Measurements from ENCODE around the gene ANGPTL4.
"Not testable (repeated sequence)": the region's sequence is repeated elsewhere in the genome, so short reads cannot be mapped to it uniquely, and the experiment has no call there.

Gene ANGPTL4

DNA sequence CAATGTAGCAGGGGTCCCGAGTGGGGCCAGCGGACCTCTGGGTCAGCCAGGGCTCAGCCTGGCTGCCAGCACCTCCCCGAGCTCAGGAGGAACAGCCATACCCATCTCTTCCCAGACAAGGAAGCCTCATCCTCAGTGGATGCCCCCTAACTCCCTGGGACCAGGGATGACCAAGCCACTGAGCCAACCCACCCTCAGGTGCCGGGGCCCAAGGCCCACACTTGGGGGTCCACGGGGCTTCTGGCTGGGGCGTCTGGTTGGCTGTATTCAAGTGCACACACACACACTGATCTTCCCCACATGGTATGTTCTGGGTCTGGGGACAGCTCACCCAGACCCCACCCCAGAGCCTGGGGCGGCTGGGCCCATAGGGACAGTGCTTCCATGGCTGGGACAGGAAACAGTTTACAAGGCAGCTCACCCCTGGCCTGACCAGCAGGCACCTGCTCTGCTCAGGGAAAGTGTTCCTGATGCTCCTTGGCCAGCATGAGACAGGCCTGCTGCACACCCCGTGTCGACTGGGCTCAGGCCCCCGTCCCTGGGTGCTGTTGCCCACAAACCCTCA lies 33.9 kb downstream of the ANGPTL4 start:
- H3K9ac ChIP-seq (ENCODE audit: low read length), result no peak overlapping the region
- H3K9me3 ChIP-seq (ENCODE audit: control insufficient read depth, low read length), result no peaks in the 10 kb centered on the region
- H3K27me3 ChIP-seq (ENCODE audit: control insufficient read depth, insufficient read depth, low read length), result no peaks in the 10 kb centered on the region
- H3K4me3 ChIP-seq (ENCODE audit: low read length), result no peak overlapping the region
- H3K4me1 ChIP-seq (ENCODE audit: control insufficient read depth, insufficient read depth, low read length), result peaks cover 27% of the 10 kb centered on the region
- no peaks in the 10 kb centered on the region for H3K36me3 ChIP-seq (ENCODE audit: control insufficient read depth, insufficient read depth, low read length)

DNA sequence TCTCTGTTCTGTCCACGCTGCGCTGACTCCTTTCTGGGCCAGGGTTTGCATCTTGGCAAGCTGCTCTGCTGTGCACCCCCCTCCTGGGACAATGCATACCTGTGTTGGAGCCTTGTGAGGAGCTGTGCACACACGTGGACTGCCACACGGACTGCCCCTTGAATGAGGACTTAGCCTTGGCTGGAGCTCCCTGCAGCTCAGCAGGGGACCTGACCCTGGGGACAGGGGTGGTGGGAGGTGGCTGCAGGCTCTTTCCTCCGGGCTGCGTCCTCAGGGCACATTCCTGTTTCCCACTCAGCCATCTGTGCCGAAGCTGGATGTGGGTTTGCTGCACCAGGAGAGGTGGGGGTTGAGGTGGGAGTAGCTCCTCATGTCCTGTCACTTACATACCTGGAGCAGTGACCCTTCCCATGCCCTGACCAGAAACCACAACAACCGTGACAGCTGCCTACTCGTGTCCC lies 34.4 kb downstream of the ANGPTL4 start:
- Histone ChIP-seq H3K4me3 (ENCODE audit: low read length) (no peak overlapping the region), H3K9ac (ENCODE audit: low read length) (no peak overlapping the region), H3K9me3 (ENCODE audit: control insufficient read depth, low read length) (no peaks in the 10 kb centered on the region), H3K36me3 (ENCODE audit: control insufficient read depth, insufficient read depth, low read length) (no peaks in the 10 kb centered on the region), H3K27me3 (ENCODE audit: control insufficient read depth, insufficient read depth, low read length) (no peaks in the 10 kb centered on the region), H3K4me1 (ENCODE audit: control insufficient read depth, insufficient read depth, low read length) (peaks cover 22% of the 10 kb centered on the region)

DNA sequence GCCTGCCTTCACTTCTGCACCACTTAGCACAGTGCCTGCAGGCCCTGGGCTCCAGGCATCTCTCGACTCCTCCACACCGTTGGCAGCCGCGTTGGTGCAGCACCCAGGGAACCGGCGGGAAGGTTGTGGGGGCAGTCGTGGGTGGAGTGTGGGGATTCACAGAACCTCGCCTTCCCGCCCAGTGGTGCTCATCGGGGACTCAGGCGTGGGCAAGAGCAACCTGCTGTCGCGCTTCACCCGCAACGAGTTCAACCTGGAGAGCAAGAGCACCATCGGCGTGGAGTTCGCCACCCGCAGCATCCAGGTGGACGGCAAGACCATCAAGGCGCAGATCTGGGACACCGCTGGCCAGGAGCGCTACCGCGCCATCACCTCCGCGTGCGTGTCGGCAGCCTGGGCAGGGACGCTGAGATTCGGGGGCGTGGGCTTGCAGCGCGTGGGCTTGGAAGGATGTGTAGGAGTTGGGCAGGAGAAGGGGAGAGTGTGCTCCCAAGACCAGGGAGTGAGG lies 35.8 kb downstream of the ANGPTL4 start:
- no peak overlapping the region for H3K4me3 ChIP-seq (ENCODE audit: low read length)
- no peaks in the 10 kb centered on the region for H3K9me3 ChIP-seq (ENCODE audit: control insufficient read depth, low read length)
- peaks cover 3% of the 10 kb centered on the region for H3K36me3 ChIP-seq (ENCODE audit: control insufficient read depth, insufficient read depth, low read length)
- peaks cover 10% of the 10 kb centered on the region for H3K4me1 ChIP-seq (ENCODE audit: control insufficient read depth, insufficient read depth, low read length)
- H3K27me3 ChIP-seq (ENCODE audit: control insufficient read depth, insufficient read depth, low read length), result no peaks in the 10 kb centered on the region
- no peak overlapping the region for H3K9ac ChIP-seq (ENCODE audit: low read length)

DNA sequence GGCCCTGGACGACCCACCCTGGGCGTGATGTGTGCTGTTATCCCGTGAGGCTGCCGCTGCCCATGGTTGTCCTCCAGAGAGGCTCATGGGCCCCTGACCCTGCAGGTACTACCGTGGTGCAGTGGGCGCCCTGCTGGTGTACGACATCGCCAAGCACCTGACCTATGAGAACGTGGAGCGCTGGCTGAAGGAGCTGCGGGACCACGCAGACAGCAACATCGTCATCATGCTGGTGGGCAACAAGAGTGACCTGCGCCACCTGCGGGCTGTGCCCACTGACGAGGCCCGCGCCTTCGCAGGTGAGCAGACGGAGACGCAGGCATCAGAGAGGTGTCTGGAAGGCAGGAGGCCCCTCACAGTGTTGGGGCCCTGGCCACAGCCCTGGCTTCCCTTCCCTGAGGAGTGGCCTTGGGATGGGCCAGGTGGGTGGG lies 38.0 kb downstream of the ANGPTL4 start:
- Histone ChIP-seq H3K4me1 (ENCODE audit: control insufficient read depth, insufficient read depth, low read length) (peaks cover 3% of the 10 kb centered on the region), H3K36me3 (ENCODE audit: control insufficient read depth, insufficient read depth, low read length) (peaks cover 7% of the 10 kb centered on the region), H3K27me3 (ENCODE audit: control insufficient read depth, insufficient read depth, low read length) (no peaks in the 10 kb centered on the region)

DNA sequence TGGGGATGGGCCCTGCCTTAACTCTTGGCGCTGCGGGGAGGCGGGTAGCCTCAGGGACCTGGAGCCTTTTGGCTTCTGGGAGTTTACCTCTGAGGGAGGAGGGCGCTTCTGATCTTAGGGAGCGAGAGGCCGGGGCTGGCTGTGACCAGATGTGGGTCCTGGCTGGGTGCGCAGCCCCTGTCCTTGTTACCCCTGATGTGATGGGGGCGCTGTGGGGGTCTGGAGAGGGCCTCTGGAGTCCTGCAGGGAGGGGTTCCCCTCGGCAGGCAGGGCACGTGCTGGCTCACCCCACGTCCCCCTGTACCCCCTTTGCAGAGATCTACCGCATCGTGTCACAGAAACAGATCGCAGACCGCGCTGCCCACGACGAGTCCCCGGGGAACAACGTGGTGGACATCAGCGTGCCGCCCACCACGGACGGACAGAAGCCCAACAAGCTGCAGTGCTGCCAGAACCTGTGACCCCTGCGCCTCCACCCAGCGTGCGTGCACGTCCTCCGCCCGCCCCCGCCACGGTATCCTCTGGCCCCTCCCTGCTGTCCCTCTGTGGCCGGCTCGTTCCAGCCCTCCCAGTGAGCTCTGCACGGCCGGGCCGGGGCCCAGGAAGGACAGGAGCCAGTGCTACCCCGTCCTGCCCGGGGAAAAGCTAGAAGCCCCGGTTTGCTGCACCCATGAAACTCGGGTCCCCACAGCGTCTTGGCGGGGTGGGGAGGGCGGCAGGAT lies 39.3 kb downstream of the ANGPTL4 start:
- no peaks in the 10 kb centered on the region for H3K27me3 ChIP-seq (ENCODE audit: control insufficient read depth, insufficient read depth, low read length)
- H3K36me3 ChIP-seq (ENCODE audit: control insufficient read depth, insufficient read depth, low read length), result peaks cover 7% of the 10 kb centered on the region
- H3K9ac ChIP-seq (ENCODE audit: low read length), result no peak overlapping the region
- H3K4me3 ChIP-seq (ENCODE audit: low read length), result no peak overlapping the region
- no peaks in the 10 kb centered on the region for H3K9me3 ChIP-seq (ENCODE audit: control insufficient read depth, low read length)
- H3K4me1 ChIP-seq (ENCODE audit: control insufficient read depth, insufficient read depth, low read length), result no peaks in the 10 kb centered on the region

More for the DNA sequence above, 38.0 kb downstream of the ANGPTL4 start:
- H3K9me3 ChIP-seq (ENCODE audit: control insufficient read depth, low read length), result no peaks in the 10 kb centered on the region
- no peak overlapping the region for H3K4me3 ChIP-seq (ENCODE audit: low read length)
- H3K9ac ChIP-seq (ENCODE audit: low read length), result no peak overlapping the region

GRCh38 chr19:8403820-8404109 lies 39.8 kb downstream of the ANGPTL4 start:
- Histone ChIP-seq H3K36me3 (ENCODE audit: control insufficient read depth, insufficient read depth, low read length) (peaks cover 7% of the 10 kb centered on the region), H3K27me3 (ENCODE audit: control insufficient read depth, insufficient read depth, low read length) (no peaks in the 10 kb centered on the region), H3K4me3 (ENCODE audit: low read length) (no peak overlapping the region), H3K4me1 (ENCODE audit: control insufficient read depth, insufficient read depth, low read length) (no peaks in the 10 kb centered on the region), H3K9ac (ENCODE audit: low read length) (no peak overlapping the region), H3K9me3 (ENCODE audit: control insufficient read depth, low read length) (no peaks in the 10 kb centered on the region)

GRCh38 chr19:8404391-8405151 lies 40.6 kb downstream of the ANGPTL4 start:
- Histone ChIP-seq H3K4me3 (ENCODE audit: low read length) (no peak overlapping the region), H3K4me1 (ENCODE audit: control insufficient read depth, insufficient read depth, low read length) (no peaks in the 10 kb centered on the region), H3K9me3 (ENCODE audit: control insufficient read depth, low read length) (no peaks in the 10 kb centered on the region), H3K27me3 (ENCODE audit: control insufficient read depth, insufficient read depth, low read length) (no peaks in the 10 kb centered on the region), H3K9ac (ENCODE audit: low read length) (no peak overlapping the region), H3K36me3 (ENCODE audit: control insufficient read depth, insufficient read depth, low read length) (peaks cover 7% of the 10 kb centered on the region)

DNA sequence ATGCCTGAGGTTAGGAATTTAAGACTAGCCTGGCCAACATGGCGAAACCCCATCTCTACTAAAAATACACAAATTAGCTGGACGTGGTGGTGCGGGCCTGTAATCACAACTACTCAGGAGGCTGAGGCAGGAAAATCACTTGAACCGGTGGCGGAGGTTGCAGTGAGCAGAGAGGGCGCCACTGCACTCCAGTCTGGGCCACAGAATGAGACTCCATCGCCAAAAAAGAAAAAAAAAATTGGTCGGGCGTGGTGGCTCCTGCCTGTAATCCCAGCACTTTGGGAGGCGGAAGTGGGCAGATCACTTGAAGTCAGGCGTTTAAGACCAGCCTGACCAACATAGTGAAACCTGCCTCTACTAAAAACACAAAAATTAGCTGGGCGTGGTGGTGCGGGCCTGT lies 46.8 kb downstream of the ANGPTL4 start:
- H3K9me3 ChIP-seq (ENCODE audit: control insufficient read depth, low read length); H3K9ac ChIP-seq (ENCODE audit: low read length); H3K27me3 ChIP-seq (ENCODE audit: control insufficient read depth, insufficient read depth, low read length); H3K4me3 ChIP-seq (ENCODE audit: low read length); H3K36me3 ChIP-seq (ENCODE audit: control insufficient read depth, insufficient read depth, low read length): not testable (repeated sequence)
- H3K4me1 ChIP-seq (ENCODE audit: control insufficient read depth, insufficient read depth, low read length), result peaks cover 10% of the 10 kb centered on the region

DNA sequence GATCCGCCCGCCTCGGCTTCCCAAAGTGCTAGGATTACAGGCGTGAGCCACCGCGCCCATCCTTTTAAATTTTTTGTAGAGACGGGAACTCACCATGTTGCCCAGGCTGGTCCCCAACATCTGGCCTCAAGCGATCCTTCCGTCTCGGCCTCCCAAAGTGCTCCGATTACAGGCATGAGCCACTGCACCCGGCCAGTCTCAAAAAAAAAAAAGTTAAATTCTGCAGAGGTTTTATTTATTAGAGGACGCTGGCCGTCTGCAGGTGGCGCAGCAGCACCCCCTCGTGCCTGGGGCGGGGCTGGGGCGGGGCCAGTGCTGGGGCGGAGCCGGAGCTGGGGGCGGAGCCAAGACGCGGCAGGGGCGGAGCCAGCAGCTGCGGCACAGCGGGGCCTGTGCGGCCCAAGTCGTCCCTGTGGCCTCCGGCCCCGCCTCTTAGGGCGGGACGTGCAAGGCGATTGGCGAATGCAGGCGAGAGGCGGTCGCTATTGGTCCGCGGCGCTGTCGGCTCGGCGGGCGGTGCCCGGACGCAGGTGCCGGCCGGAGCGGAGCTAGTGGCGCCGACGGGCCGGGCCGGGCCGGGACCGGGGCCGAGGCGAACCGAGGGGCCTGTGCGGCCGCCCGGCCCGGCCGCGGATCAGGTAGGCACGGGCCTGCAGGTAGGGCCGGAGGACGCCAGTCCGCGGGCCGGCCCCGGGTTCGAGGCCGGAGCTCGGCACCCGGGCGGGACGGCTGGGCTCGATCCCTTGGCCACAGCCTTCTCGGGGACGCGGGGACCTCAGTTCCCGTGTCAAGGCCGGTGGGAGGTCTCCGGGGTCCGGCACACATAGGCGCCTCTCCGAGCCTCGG lies 49.1 kb downstream of the ANGPTL4 start, which contains the start of gene MARCHF2:
TSS of gene MARCHF2 (plus strand) at position 523 of the 846 bp plus-strand sequence. CDS start 8,536 bp downstream, outside the sequence.
- Histone ChIP-seq H3K4me1 (ENCODE audit: control insufficient read depth, insufficient read depth, low read length) (peaks cover 11% of the 10 kb centered on the region), H3K4me3 (ENCODE audit: low read length) (peak within 1 kb of the TSS; percentile 95)

DNA sequence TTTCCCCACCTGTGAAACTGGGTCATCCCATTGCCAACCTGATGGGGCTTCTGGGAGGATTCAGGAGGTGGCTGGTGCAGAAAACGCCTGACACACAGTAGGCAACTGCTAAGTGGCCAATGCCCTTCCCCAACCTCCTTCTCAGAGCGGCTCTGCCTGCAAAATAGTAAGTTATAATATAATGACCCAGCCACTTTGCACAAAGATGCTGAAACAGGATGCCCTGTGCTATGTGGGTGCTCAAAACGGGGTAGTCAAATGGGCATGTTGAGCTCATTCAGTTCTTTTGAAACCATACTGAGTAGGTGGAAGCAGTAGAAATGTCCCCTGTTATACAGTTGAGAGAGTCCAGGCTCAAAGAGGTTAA lies 49.7 kb downstream of the ANGPTL4 start:
- H3K9me3 ChIP-seq (ENCODE audit: control insufficient read depth, low read length), result no peaks in the 10 kb centered on the region
- H3K4me3 ChIP-seq (ENCODE audit: low read length), result peak overlapping the region; percentile 95
- H3K27me3 ChIP-seq (ENCODE audit: control insufficient read depth, insufficient read depth, low read length), result no peaks in the 10 kb centered on the region
- H3K4me1 ChIP-seq (ENCODE audit: control insufficient read depth, insufficient read depth, low read length), result peaks cover 14% of the 10 kb centered on the region
- no peaks in the 10 kb centered on the region for H3K36me3 ChIP-seq (ENCODE audit: control insufficient read depth, insufficient read depth, low read length)
- peak overlapping the region; percentile 85 for H3K9ac ChIP-seq (ENCODE audit: low read length)

More for the DNA sequence above, 49.1 kb downstream of the ANGPTL4 start, which contains the start of gene MARCHF2:
- no peaks in the 10 kb centered on the region for H3K36me3 ChIP-seq (ENCODE audit: control insufficient read depth, insufficient read depth, low read length)
- no peaks in the 10 kb centered on the region for H3K27me3 ChIP-seq (ENCODE audit: control insufficient read depth, insufficient read depth, low read length)
- no peaks in the 10 kb centered on the region for H3K9me3 ChIP-seq (ENCODE audit: control insufficient read depth, low read length)
- H3K9ac ChIP-seq (ENCODE audit: low read length), result peak within 1 kb of the TSS; percentile 85

GRCh38 chr19:8416796-8417195 lies 52.8 kb downstream of the ANGPTL4 start:
- Histone ChIP-seq H3K4me3 (ENCODE audit: low read length) (no peak overlapping the region), H3K9me3 (ENCODE audit: control insufficient read depth, low read length) (no peaks in the 10 kb centered on the region), H3K27me3 (ENCODE audit: control insufficient read depth, insufficient read depth, low read length) (no peaks in the 10 kb centered on the region), H3K36me3 (ENCODE audit: control insufficient read depth, insufficient read depth, low read length) (no peaks in the 10 kb centered on the region), H3K9ac (ENCODE audit: low read length) (no peak overlapping the region), H3K4me1 (ENCODE audit: control insufficient read depth, insufficient read depth, low read length) (peaks cover 18% of the 10 kb centered on the region)
